Stimulated activated CD4-positive, alpha-beta T cell treated with anti-CD3 and anti-CD28 coated beads, Interleukin-1b, Interleukin-23, amount 100 ng/mL, for 48 hours (primary cell): ENCODE data around the gene OR1J2.
"Not testable (repeated sequence)": the region's sequence is repeated elsewhere in the genome, so short reads cannot be mapped to it uniquely, and the experiment has no call there.

Experiments used
- DNase-seq: peaks from one replicate; pipeline ENCODE4 v3.0.0-alpha.2; 2020

OR1J2 gene, protein sequence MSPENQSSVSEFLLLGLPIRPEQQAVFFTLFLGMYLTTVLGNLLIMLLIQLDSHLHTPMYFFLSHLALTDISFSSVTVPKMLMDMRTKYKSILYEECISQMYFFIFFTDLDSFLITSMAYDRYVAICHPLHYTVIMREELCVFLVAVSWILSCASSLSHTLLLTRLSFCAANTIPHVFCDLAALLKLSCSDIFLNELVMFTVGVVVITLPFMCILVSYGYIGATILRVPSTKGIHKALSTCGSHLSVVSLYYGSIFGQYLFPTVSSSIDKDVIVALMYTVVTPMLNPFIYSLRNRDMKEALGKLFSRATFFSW

DNA sequence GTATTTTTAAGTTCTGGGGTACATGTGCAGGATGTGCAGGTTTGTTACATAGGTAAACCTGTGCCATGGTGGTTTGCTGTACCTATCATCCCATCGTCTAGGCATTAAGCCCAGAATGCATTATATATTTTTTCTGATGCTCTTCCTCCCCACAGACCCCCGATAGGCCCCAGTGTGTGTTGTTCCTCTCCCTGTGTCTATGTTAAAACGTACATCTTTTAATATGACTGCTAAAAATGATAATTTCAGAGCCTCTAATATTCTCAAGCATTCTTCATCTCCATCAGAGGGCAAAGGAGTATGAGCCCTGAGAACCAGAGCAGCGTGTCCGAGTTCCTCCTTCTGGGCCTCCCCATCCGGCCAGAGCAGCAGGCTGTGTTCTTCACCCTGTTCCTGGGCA lies at the start of gene OR1J2:
OR1J2 (plus strand) TSS at position 301 of the 400 bp plus-strand sequence; CDS start at position 301, 0 bp downstream.
- no peak for DNase-seq

DNA sequence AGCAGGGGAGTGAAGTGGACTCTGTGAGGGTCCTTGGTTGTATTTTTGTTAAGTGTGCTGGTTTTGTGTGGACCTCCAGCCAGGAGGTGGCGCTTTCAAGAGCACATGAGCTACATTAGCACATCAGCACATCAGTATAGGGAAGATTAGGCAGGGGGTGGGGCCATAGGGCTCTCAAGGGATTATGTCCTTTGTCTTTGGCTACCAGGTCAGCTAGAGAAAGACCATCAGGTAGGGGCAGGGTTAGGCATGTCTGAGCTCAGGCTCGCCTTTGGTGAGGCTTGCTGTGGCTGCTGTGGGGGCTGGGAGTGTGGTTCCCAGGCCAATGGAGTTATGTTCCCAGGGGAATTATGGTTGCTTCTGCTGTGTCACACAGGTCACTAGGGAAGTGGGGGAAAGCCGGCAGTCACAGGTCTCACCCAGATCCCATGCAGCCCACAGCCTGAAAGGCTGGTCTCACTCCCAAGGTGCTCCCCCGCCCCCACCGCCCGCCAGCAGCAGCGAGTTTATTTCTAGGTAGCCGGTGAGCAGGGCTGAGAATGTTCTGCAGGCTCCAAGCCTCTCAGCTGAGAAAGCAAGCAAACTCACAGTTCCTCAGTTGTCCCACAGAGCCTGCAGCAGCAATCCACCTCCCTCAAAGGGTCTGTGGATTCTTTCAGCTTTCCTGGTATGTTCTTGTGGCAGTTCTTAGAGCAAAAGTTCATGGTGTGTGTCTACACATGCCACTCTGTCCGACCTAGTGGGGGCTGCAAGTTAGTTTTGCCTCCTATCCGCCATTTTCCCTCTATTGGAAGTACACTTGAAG lies 46.6 kb upstream of the OR1J2 start:
- peak; percentile 23 for DNase-seq

DNA sequence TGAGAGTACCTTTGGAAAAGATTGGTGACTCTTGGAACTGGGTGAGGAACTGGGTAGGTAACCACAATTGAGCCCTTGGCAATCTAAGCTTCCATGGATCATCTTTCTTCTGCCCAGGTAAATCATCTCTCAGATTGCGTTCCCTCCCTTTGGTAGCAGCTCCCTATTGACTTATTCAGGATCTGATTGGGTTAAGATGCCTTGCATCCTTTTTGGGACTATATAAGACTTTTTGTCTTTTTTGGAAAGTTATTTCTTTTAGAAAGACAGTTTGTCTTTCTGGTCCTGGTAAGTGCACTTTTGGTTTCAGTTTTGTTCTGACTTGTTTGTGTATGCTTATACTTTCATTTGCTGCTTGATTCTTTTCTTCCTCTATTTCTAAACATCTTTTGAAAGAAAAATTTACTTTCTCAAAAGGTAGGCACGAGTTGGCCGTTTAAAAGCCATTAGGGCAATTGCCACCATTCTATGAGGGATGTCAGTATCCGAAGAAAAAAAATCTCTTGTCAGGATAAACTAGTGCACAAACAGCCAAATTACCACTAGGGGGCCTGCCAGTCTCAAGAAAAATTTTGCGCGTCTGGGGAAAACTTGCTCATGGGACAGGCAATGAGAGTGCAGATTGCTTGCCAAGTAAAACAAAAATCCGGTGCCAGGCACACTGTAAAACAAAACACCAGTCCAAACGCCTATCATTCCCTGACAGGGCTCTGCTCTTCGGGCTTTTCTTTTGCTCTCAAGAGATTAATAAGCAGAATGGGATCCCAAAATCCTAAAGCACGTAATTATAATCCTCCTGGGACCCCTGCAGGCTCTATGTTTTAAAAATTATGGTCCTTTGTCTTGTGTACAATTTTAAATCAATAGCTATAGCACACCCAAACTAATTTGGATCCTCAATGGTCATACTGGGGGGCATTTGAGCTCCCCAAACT lies 45.7 kb upstream of the OR1J2 start:
- peak; percentile 71 for DNase-seq

DNA sequence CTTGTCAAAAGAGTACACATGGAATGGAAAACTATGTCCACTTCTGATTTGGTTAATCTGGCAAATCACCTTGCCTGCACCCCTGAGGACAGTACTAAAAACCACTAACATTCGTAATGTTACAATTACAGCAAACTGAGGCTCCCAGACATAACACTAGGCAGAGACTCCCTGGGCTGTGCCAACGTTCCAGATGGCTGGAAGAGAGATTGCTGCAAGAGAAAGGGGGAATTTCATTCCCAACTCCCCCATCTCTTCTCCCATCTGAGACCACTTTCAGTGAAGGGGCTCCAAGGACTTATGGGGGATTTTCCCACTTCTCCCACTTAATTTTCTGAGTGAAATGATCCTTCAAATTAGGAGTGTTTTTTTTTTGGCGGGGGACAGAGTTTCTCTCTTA lies 44.1 kb upstream of the OR1J2 start:
- no peak for DNase-seq

DNA sequence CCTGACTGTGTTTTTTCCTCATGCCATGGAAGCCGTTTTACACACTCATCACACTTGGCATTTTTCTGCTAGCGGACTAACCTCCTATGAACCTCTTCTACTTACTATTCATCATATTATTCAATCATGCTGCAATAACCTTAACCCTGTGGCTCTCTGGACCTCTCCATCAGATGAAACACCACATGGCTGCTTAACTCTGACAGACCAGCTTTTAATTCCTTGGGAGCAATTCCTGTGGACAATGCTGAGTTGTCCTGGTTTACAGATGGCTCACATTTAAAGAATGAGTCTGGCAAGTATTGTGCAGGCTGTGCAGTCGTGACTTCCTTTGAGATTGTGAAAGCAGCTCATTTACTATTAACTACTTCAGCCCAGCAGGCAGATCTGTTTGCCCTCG lies 41.9 kb upstream of the OR1J2 start:
- no peak for DNase-seq

DNA sequence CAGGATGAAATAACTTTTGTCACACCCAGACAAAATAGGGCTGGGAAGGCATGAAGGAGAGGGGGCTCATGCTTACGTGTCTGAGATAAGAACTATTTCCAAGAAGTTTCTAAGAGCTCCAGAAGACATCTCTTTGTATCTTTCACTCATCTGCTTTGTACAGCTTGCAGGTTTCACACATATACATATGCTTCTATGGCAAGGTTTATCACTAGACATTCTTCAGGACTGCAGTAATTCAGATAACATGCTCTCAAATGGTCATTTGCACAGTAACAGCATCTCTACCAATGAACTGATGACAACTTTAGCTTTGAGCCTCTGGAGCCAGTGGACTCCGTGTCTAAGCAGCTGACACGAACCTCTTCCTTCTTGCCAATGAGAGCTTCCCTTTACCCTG lies 36.0 kb upstream of the OR1J2 start:
- no peak for DNase-seq

DNA sequence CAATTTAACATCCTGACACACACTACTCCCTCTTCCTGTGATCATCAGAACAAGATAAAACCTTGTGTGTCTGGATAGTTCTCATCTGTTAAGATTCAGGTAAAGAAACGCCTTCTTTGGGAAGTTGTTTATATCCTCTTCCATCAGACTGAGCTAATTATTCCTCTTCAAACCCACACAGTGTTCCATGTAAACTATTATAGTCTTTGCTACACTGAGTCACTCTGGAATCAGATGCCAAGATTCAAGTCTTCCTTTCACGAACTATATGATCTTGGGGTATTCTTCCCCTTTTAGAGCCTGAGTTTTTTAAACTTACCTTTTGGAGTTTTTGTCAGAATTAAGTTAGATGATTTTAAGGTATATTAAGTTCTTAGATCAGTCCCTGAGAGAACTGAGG lies 34.9 kb upstream of the OR1J2 start:
- no peak for DNase-seq

DNA sequence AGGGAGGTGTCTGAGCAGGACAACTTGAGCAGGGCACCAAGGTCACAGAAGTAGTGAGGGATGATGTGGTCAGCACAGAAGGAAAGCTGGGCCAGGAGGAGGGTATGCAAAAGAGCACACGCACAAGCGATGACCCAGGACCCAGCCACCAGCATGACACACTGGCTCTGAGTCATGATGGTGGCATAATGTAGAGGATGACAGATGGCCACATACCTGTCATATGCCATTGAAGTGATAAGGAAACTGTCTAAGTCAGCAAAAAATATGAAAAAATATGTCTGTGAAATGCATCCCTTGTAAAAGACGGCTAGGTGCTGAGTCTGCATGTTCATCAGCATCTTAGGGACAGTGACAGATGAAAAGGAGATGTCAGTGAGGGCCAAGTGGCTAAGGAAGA lies 33.3 kb upstream of the OR1J2 start:
- DNase-seq: peak; percentile 14

DNA sequence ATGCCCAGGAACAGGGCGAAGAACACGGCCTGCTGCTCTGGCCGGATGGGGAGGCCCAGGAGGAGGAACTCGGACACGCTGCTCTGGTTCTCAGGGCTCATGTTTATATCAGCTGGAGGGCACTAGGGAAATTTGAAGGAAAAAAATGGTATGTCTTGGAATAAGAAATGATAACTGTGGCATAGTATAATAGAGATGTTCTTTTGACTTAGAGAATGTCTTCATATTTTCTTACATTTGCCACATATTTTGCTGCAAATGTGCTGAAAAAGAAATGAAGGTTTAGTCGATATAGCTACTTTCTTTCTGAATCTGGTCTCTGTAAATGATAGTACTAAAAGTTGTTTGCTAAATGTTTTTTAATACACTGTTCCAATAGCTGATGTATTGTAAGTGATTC lies 32.8 kb upstream of the OR1J2 start, which contains the start of gene OR1J1:
OR1J1 (minus strand) TSS at position 101 of the 400 bp plus-strand sequence; CDS start at position 101, 0 bp downstream.
- no peak for DNase-seq

DNA sequence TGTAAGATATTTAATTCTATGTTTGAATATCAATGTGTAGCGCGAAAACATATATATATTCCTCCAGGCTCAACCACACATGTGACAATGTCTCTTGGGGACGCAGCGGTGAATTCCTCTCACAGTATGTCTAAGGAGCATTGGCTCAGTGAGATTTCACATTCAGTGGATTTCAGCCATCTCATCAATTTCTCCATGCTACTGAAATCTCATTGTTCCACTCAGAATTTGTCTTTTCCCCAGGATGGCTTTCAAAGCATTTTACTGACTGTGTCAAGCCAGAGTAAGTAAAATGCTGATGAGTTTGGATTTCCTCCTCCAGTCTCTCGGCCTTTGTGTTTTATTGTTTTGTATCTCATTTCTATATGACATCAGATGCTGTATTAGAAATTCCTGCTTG lies 31.5 kb upstream of the OR1J2 start:
- no peak for DNase-seq

DNA sequence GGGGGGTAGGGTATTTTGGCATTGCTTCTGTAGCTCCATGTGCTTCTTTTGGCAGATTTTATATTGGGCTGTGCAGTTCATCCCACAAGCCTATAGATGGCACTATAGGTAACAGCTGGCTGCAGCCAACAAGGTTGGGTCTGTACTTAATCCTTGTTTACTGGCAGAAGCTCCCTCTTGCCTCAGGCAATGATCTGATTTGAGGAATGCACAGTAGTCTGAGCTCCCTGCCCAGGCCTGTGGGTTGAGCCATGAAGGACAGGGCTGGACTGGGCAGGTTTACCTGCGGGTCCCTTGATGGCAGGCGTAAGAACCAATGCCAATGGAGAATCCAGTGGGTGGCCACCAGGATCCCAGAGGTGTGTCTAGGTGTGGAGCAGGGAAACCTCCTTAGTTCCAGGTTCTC lies 11.7 kb upstream of the OR1J2 start:
- peak; percentile 15 for DNase-seq

DNA sequence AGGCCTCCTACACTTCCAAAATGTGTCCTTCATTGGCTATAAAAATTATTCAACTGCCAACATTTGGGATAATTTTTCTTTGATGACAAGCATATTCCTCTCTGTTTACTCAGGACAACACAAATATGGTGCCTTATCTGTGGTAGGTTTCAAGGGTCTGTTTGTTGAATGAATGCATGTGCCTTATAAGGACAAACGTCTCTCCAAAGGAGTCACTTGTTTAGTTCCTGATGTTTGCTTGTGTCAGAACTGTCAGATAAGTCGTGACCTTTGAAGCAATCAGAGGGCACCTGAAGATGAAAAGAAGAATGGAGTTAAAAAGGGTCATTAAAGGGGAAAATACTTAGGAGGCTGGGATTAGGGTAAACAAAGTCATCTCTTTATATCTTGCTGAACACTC lies 3.6 kb upstream of the OR1J2 start:
- DNase-seq: no peak

DNA sequence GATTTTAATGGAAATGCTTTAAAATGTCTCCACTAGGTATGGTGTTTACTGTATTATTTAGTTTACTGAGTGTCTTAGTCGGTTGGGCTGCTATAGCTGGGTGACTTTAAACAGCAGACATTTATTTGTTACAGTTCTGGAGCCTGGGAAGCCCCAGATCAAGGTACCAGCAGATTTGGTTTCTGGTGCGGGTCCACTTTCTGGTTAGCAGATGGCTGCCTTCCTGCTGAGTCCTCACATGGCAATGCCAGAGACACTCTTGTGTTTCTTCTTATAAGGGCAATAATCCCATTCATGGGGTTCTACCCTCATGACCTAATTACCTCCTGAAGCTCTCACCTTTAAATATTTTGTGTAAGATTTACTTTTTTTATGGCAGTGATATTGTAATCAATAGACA lies 7.6 kb downstream of the OR1J2 start:
- no peak for DNase-seq

DNA sequence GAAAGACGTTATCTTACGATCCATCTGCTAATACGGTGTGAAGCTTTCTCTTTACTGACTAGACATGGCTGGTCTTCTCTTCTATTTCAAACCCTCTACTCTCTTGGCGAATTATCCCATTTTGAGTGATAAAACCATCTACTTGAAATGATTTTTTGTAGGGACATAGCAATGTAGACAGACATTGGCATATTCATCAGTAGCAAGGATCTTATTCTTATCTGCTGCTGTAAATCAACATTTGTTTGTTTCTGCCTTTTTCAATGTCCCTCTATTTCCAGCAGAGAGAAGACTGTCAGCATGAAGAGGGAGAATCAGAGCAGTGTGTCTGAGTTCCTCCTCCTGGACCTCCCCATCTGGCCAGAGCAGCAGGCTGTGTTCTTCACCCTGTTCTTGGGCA lies 8.2 kb downstream of the OR1J2 start, which contains the start of gene OR1J4:
OR1J4 (plus strand) TSS at position 301 of the 400 bp plus-strand sequence; CDS start at position 301, 0 bp downstream.
- DNase-seq: no peak

DNA sequence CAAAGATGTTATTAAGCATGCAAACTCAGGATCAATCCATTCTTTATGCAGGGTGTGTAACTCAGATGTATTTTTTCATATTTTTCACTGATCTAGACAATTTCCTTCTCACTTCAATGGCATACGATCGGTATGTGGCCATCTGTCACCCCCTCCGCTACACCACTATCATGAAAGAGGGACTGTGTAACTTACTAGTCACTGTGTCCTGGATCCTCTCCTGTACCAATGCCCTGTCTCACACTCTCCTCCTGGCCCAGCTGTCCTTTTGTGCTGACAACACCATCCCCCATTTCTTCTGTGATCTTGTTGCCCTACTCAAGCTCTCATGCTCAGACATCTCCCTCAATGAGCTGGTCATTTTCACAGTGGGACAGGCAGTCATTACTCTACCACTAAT lies 8.8 kb downstream of the OR1J2 start:
- DNase-seq: no peak

DNA sequence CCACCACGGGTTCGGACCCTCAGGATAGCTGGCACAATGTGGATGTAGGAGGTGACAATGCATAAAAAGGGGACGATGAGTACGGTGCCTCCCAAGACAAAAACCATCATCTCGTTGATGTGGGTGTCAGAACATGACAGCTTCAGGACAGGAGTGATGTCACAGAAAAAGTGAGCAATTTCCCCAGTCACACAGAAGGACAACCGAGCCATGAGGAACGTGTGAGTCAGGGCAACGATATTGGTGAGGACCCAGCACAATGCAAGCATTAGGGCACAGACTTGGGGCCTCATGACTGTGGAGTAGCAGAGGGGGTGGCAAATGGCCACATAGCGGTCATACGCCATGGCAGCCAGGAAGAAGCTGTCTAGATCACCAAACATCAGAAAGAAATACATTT lies 16.0 kb downstream of the OR1J2 start:
- DNase-seq: peak; percentile 37

DNA sequence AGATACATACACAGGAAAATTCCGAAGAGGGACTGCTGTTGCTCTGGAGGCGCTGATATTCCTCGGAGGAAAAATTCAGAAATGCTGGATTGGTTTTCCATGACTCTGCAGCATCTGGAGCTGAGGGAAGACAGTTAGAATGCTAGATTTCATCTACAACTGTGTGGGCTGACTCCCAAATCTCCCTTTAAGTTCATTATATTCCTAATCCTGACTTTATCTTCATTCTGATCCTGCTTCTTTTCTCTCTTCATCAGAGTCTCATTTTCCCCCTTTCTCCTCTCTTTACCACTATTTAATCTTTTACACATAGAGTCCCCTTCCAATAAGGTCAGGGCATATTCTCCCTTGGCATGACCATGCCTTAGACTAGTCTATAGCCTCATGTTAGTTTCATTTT lies 16.6 kb downstream of the OR1J2 start, which contains the start of gene OR1N1:
OR1N1 (minus strand) TSS at position 101 of the 400 bp plus-strand sequence; CDS start at position 101, 0 bp downstream.
- DNase-seq: no peak

DNA sequence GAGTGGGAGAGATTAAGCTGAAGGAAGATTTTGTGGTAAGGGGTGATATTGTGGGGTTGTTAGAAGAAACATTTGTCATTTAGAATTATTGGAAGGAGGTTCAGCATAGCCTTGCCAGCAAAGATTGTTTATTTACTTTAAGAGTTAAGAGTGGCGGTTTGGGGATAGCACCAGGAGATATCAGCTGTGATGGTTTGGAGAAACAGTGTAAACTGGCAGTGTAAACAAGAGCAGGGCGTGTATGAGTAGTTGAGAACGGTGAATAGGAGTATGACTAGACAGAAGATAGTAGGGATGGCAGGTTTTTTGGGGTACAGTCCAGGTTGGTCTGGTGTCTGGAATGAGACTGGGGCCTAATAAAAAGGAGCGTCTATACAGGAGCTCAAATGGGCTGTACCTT lies 20.6 kb downstream of the OR1J2 start:
- DNase-seq: not testable (repeated sequence)

DNA sequence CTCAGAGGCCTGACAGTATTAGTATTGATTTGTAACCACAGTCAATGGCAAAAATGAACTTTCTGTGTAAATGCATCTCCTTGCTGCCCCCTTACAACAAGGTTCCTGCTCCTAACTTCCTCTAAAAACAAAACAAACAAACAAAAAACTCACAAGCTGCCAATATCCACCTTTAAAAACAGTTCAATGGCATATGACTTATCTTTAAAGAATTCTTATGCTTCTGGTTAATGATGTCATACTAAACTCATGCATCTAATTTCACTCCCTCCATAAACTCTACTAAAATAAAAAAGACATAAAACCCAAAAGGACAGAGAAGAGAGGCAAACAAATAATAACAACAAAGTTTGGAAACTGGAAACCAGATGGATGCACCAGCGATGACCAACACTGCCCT lies 25.5 kb downstream of the OR1J2 start:
- no peak for DNase-seq

DNA sequence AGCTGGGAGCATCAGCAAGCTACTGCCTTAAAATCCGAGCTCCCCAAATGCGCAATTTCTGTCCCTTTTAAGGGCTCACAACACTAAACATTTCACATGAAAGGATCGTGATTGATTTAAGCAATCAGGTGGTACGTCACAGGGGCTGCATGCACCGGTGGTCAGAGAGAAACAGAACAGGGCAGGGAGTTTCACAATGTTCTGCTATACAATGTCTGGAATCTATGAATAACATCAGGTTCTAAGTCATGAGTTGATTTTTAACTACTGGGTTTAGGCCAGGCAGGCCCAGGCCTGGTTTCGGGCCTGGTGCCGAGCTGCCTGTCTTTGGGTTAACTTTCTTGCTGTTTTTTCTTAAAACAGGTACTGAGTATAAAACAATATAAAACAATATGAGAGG lies 26.5 kb downstream of the OR1J2 start:
- not testable (repeated sequence) for DNase-seq

DNA sequence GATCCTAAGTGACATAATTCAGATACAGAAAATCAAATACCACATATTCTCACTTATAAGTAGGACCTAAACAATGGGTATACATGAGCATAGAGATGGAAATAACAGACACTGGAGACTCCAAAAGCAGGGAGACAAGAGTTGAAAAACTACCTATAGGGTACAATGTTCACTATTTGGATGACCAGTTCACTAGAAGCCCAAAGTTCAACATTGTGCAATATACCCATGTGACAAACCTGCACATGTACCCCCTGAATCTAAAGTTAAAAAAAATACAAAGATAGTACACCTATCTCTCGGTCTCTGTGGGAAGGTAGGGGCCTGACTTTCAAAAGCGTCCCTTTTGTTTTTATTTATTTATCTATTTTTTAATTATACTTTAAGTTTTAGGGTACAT lies 28.2 kb downstream of the OR1J2 start:
- DNase-seq: no peak

DNA sequence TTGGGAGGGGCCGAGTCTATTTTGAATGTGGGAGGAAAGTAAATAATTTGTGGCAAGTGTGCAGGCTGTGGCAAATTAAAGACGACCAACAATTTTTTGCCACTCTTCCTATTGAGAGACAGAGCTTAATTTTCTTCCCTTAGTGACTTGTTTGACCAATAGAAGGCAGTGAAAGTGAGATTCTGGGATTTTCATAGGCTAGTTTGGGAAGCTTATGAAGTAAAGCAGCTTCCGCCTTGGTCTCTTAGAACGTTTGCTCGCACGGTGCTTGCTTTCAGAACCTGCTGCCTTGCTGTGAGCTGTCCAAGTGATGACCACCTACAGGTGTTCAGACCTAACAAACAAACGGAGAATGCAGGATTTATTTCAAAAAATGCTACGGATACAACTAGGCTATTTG lies 35.6 kb downstream of the OR1J2 start:
- DNase-seq: no peak

DNA sequence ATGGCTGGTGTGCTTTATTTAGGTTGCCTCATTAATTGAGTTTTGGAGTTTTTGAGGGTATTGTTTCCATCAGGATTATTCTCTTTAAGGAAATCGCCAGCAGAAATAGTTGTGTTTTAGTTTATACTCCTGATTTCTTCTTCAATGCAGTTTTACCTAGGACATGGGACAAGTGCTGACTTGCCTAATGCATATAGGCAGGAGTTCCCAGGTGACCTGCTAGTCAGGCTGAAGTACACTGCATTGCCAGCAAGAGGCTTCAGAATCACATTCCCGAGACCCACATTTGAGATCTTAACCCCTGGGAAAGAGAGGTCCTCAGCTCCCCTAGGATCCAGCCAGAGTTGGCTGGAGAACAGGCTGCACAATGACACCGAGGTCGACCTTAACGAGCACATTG lies 40.8 kb downstream of the OR1J2 start:
- DNase-seq: no peak
